ENCODE data around the gene ATP7B.

Gene ATP7B

GRCh38 chr13:51946163-51946669 lies 65.0 kb downstream of the ATP7B start:
- TF ChIP-seq CTCF (IDR thresholded peaks at IDR 0.05): no peak

- TF ChIP-seq CTCF (IDR thresholded peaks at IDR 0.05): no peak
Measured at GRCh38 chr13:51945149-51945548, 66.1 kb downstream of the ATP7B start.

- TF ChIP-seq CTCF (IDR thresholded peaks at IDR 0.05): no peak
Measured at GRCh38 chr13:51944428-51944827, 66.8 kb downstream of the ATP7B start.

GRCh38 chr13:51943721-51944120 lies 67.5 kb downstream of the ATP7B start:
- no peak for TF ChIP-seq CTCF (IDR thresholded peaks at IDR 0.05)

GRCh38 chr13:51942189-51942588 lies 69.1 kb downstream of the ATP7B start:
- no peak for TF ChIP-seq CTCF (IDR thresholded peaks at IDR 0.05)

GRCh38 chr13:51938454-51938853 lies 72.8 kb downstream of the ATP7B start:
- no peak for TF ChIP-seq CTCF (IDR thresholded peaks at IDR 0.05)

GRCh38 chr13:51937320-51938290 lies 73.6 kb downstream of the ATP7B start:
- no peak for TF ChIP-seq CTCF (IDR thresholded peaks at IDR 0.05)
